K562 (cell line): ENCODE results near the gene SYT3.
A peak's percentile ranks its signal among the peaks of the same experiment; 100 is the strongest.

ENCODE experiments used
- BRF1 ChIP-seq: IDR thresholded peaks from 3 replicates; pipeline ENCODE4 v1.6.1; 2011; ENCODE audit warnings: borderline replicate concordance, mild to moderate bottlenecking; ENCODE audit not compliant: insufficient read length; ENCODE audit errors: extremely low read depth
- COPS2 ChIP-seq: fragments of 450-650 bp; conservative IDR thresholded peaks from 2 replicates; pipeline ENCODE4 v1.6.1; 2016; ENCODE audit warnings: mild to moderate bottlenecking, moderate library complexity
- EP300 ChIP-seq: IDR thresholded peaks from 2 replicates; pipeline ENCODE4 v1.6.1; 2012; ENCODE audit warnings: low read length, improper control_type of control experiment
- ETV6 ChIP-seq, 3 experiments: fragments of 150-350 bp in 1 of 3; sonication (generic) in 1 of 3; formaldehyde crosslinking in 1 of 3; IDR thresholded peaks; 2 replicates each; pipeline versions ENCODE4 v1.6.1 to v1.8.0; 2014 to 2022; ENCODE audit warnings: borderline replicate concordance in 2 of 3, low read depth in 2 of 3, antibody characterized with exemption in 1 of 3, low read length in 1 of 3, mild to moderate bottlenecking in 1 of 3, missing genetic modification reagents in 1 of 3
- POLR2A ChIP-seq: fragments of 450-650 bp; conservative IDR thresholded peaks from 2 replicates; pipeline ENCODE4 v1.6.1; 2016
- POLR2AphosphoS5 ChIP-seq: IDR thresholded peaks from 2 replicates; pipeline ENCODE4 v1.6.1; 2011; ENCODE audit warnings: mild to moderate bottlenecking, low read depth, low read length, moderate library complexity; ENCODE audit not compliant: control insufficient read depth, insufficient read depth
- TF ChIP-seq, protein P1 (sequence below): sonication (generic); formaldehyde crosslinking; IDR thresholded peaks from 2 replicates; pipeline ENCODE4 v1.8.1; 2022; ENCODE audit warnings: missing genetic modification reagents

DNA sequence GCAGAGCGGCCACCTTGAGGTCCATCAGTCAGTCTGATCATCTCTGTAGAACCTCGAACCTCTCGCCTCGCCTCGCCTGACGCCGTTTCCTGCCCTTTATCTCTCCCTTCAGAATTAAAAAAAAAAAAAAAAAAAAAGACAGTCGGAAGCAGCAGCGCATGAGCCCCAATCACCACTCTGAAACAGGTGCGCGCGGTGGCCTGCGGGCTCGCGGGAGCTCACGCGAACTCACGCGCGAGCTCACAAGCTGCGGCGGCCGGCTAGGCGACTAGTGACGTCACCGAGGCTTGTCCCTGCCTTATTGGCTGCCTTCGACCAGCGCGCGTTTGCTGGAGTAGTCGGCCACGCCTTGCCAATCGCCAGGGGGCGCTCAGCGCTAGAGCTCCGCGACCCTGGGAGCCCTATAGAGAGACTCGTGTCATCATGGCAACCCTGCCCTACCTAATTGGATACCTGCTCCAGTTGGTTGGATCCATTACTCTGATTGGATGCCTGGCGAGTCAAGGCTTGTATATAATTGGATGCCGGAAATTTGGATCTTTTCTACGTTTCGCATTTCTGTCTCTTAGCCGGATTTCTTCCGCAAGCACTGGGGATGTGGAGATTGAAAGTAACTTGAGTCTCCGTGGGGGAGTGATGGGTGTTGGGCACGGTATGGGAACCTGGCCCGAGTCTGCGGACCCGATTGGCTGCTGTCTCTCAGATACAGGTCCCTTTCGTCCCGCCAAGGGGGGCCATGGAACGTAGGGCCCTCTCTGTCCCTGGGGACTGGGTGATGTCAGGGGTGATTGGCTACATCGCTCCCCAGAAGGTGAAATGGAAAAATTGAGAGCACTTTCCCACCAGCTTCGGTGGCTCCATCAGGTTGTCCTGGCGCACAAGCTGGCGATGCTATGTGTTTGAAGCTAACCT is 31.6 kb downstream of the SYT3 start:
- TF ChIP-seq, protein P1, sequence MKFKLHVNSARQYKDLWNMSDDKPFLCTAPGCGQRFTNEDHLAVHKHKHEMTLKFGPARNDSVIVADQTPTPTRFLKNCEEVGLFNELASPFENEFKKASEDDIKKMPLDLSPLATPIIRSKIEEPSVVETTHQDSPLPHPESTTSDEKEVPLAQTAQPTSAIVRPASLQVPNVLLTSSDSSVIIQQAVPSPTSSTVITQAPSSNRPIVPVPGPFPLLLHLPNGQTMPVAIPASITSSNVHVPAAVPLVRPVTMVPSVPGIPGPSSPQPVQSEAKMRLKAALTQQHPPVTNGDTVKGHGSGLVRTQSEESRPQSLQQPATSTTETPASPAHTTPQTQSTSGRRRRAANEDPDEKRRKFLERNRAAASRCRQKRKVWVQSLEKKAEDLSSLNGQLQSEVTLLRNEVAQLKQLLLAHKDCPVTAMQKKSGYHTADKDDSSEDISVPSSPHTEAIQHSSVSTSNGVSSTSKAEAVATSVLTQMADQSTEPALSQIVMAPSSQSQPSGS (CRISPR knock-in tag) = peak; percentile 50; the same call in 1 of the 2 replicates
- TF ChIP-seq POLR2A (no peak; the same call in 1 of the 2 replicates), EP300 (no peak), ETV6 (IDR thresholded peaks at IDR 0.05; ENCODE audit: borderline replicate concordance in 1 of 2, low read depth in 2 of 2, low read length in 1 of 2) (no peak), ETV6 (CRISPR knock-in tag; IDR thresholded peaks at IDR 0.05; ENCODE audit: borderline replicate concordance) (no peak), BRF1 (no peak), COPS2 (no peak), POLR2AphosphoS5 (no peak)
